DOHH2 (cell line): Measurements from ENCODE around the gene CLEC18B.

ENCODE experiments used
- CTCF ChIP-seq: fragments of 200-600 bp; sonication (generic); IDR thresholded peaks from one replicate; pipeline ENCODE4 v1.5.1; 2014; ENCODE audit warnings: antibody characterized with exemption, mild to moderate bottlenecking, low read depth, low read length; ENCODE audit not compliant: poor library complexity, severe bottlenecking
- EZH2phosphoT487 ChIP-seq: fragments of 200-600 bp; sonication (generic); IDR thresholded peaks from 2 replicates; pipeline ENCODE4 v1.6.1; 2017; ENCODE audit warnings: borderline replicate concordance, mild to moderate bottlenecking, antibody characterized with exemption, low read length, moderate library complexity, mixed read lengths

GRCh38 chr16:74372369-74372768, 48.9 kb downstream of the CLEC18B start:
- no peak for TF ChIP-seq CTCF
- no peak for TF ChIP-seq EZH2phosphoT487
